Stimulated activated CD8-positive, alpha-beta memory T cell treated with anti-CD3 and anti-CD28 coated beads, Interleukin-4, amount 100 ng/mL, for 4 hours (primary cell): ENCODE measurements around the gene FGFR1OP2.
A peak's percentile ranks its signal among the peaks of the same experiment; 100 is the strongest.

Experiments used
- DNase-seq, 2 donors: peaks; one replicate each; pipeline ENCODE4 v3.0.0-alpha.2; 2020; ENCODE audit warnings: low read depth in 2 of 2, low spot score in 1 of 2

The FGFR1OP2 gene

GRCh38 chr12:27001663-27002062 is 63.4 kb downstream of the FGFR1OP2 start:
- no peak for DNase-seq

GRCh38 chr12:27002141-27002540 is 63.9 kb downstream of the FGFR1OP2 start:
- no peak for DNase-seq

GRCh38 chr12:27003421-27004381 is 65.4 kb downstream of the FGFR1OP2 start:
- DNase-seq, result no peak

- DNase-seq, result no peak
Observed at GRCh38 chr12:27005495-27005894, 67.2 kb downstream of the FGFR1OP2 start.

GRCh38 chr12:27006797-27007467 is 68.7 kb downstream of the FGFR1OP2 start:
- no peak for DNase-seq

- no peak for DNase-seq
Observed at GRCh38 chr12:27008081-27008480, 69.8 kb downstream of the FGFR1OP2 start.

- DNase-seq, result no peak
Observed at GRCh38 chr12:27009881-27010301, 71.6 kb downstream of the FGFR1OP2 start.

- no peak for DNase-seq
Observed at GRCh38 chr12:27012239-27012981, 74.1 kb downstream of the FGFR1OP2 start.

- no peak for DNase-seq
Observed at GRCh38 chr12:27012982-27013255, 74.6 kb downstream of the FGFR1OP2 start.

GRCh38 chr12:27013611-27014084 is 75.4 kb downstream of the FGFR1OP2 start:
- peak in 1 of 2 donors; percentile 5 for DNase-seq

GRCh38 chr12:27014085-27014858 is 76.0 kb downstream of the FGFR1OP2 start, which contains the start of gene TM7SF3:
TM7SF3 (minus strand) TSS chr12:27014384; CDS start chr12:27014168, 216 bp downstream.
- peak; percentile 87 to 89 for DNase-seq

GRCh38 chr12:27014859-27015729 is 76.8 kb downstream of the FGFR1OP2 start:
- DNase-seq, result no peak

- no peak for DNase-seq
Observed at GRCh38 chr12:27015730-27016076, 77.4 kb downstream of the FGFR1OP2 start.
